MCF 10A (cell line): ENCODE data around the gene HNRNPA0. TPM values are rescaled to one million over a fixed set of nuclear protein-coding genes. Genes with fewer than 3 reads are reported as not detected.

Source experiments
- BruUV-seq: library from RNA; stranded (reverse); fragments of 400-500 nt; replicated peaks from 2 replicates; lab custom pipeline; 2021; lab: Mats Ljungman, UMichigan
- CTCF ChIA-PET: fragments of 300-600 bp; sonication (Branson Sonifier 250); formaldehyde crosslinking; extraction: SDS; loops from one replicate; lab custom pipeline; 2021; ENCODE audit warnings: antibody characterized with exemption, inconsistent platforms; lab: Yijun Ruan, JAX
- POLR2A ChIA-PET: fragments of 300-600, 350-650 bp; sonication (Branson Sonifier 250); formaldehyde crosslinking; extraction: SDS; loops from one replicate; lab custom pipeline; 2020; ENCODE audit warnings: antibody characterized with exemption, inconsistent platforms; lab: Yijun Ruan, JAX
- DNase-seq: peaks from one replicate; pipeline ENCODE4 v3.0.0-alpha.2; 2018; ENCODE audit not compliant: unreplicated experiment
- H3K27ac Mint-ChIP-seq: one replicate; pipeline ENCODE4 v1.8.0; 2022; ENCODE audit warnings: mild to moderate bottlenecking, low read depth, mixed read lengths; ENCODE audit not compliant: unreplicated experiment
- H3K27me3 Mint-ChIP-seq: one replicate; pipeline ENCODE4 v1.8.0; 2022; ENCODE audit warnings: mixed read lengths; ENCODE audit not compliant: insufficient read depth, unreplicated experiment
- H3K36me3 Mint-ChIP-seq: one replicate; pipeline ENCODE4 v1.8.0; 2022; ENCODE audit warnings: mild to moderate bottlenecking, moderate library complexity, mixed read lengths; ENCODE audit not compliant: insufficient read depth, unreplicated experiment
- H3K4me1 Mint-ChIP-seq: one replicate; pipeline ENCODE4 v1.8.0; 2022; ENCODE audit warnings: mixed read lengths; ENCODE audit not compliant: insufficient read depth, unreplicated experiment
- H3K4me3 Mint-ChIP-seq: one replicate; pipeline ENCODE4 v1.8.0; 2022; ENCODE audit warnings: mild to moderate bottlenecking, moderate library complexity, mixed read lengths; ENCODE audit not compliant: unreplicated experiment
- H3K9me3 Mint-ChIP-seq: one replicate; pipeline ENCODE4 v1.8.0; 2022; ENCODE audit warnings: mixed read lengths; ENCODE audit not compliant: unreplicated experiment
- CTCF ChIP-seq: fragments of 200-600 bp; IDR thresholded peaks from one replicate; pipeline ENCODE4 v1.8.0; 2022; ENCODE audit warnings: antibody characterized with exemption, mild to moderate bottlenecking; ENCODE audit not compliant: unreplicated experiment
- intact Hi-C: fragments of 100-400 bp; cut with micrococcal nuclease; formaldehyde crosslinking; loops from 2 replicates; pipeline ENCODE4 v1.14.1; 2022
- total RNA-seq: library from RNA; stranded (reverse); gene quantifications from 2 replicates; pipeline ENCODE4 v1.2.3, GENCODE V29; 2022

Gene HNRNPA0
- total RNA-seq, 1 experiment from 2014 or later = 30.8 TPM

GRCh38 chr5:137712139-137712667 lies 42.0 kb downstream of the HNRNPA0 start:
- CTCF ChIA-PET = interaction anchor here (0.7 to 3.7 kb wide), 3 partner anchors 30 to 101 kb away, joined by 3 to 21 read pairs (median 11); no protein-coding TSS in a partner anchor
- no peaks in the 10 kb centered on the region for H3K9me3 Mint-ChIP-seq

DNA sequence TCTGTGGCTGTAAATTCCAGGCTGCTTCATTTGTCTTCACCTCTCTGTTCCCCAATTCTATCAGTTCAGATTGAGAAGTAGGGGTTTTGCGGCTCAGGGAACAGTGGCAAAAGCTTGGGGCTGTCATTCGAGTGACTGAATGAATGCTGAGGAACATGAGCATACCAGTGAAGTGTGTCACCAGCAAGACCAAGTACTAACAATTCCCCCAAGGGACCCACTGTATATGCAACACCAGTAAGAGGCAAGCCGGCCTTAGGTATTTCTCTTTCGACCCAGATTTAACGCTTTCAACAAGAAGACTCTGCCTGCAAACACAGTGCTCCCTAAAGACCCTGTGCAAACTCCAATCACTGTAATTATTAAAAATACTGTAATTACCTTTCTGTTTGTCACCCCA lies 44.1 kb downstream of the HNRNPA0 start:
- no peak for TF ChIP-seq CTCF
- BruUV-seq = no TSS peak
- intact Hi-C loops = no loop called here
- POLR2A ChIA-PET = no interaction called here
- Mint-ChIP-seq H3K9me3 (no peaks in the 10 kb centered on the region), H3K36me3 (no peaks in the 10 kb centered on the region), H3K4me1 (no peaks in the 10 kb centered on the region), H3K27me3 (no peaks in the 10 kb centered on the region), H3K27ac (no peak overlapping the region), H3K4me3 (no peak overlapping the region)
- CTCF ChIA-PET = interaction anchor here (0.5 to 3.7 kb wide), 2 partner anchors 32 to 192 kb away, joined by 6 to 21 read pairs; no protein-coding TSS in a partner anchor
- no peak for DNase-seq

More at GRCh38 chr5:137712139-137712667, 42.0 kb downstream of the HNRNPA0 start:
- Mint-ChIP-seq H3K27me3 (no peaks in the 10 kb centered on the region), H3K27ac (no peak overlapping the region), H3K4me3 (no peak overlapping the region), H3K36me3 (no peaks in the 10 kb centered on the region), H3K4me1 (no peaks in the 10 kb centered on the region)
- intact Hi-C loops = no loop called here
- no TSS peak for BruUV-seq
- TF ChIP-seq CTCF = no peak
- POLR2A ChIA-PET = no interaction called here
- no peak for DNase-seq

DNA sequence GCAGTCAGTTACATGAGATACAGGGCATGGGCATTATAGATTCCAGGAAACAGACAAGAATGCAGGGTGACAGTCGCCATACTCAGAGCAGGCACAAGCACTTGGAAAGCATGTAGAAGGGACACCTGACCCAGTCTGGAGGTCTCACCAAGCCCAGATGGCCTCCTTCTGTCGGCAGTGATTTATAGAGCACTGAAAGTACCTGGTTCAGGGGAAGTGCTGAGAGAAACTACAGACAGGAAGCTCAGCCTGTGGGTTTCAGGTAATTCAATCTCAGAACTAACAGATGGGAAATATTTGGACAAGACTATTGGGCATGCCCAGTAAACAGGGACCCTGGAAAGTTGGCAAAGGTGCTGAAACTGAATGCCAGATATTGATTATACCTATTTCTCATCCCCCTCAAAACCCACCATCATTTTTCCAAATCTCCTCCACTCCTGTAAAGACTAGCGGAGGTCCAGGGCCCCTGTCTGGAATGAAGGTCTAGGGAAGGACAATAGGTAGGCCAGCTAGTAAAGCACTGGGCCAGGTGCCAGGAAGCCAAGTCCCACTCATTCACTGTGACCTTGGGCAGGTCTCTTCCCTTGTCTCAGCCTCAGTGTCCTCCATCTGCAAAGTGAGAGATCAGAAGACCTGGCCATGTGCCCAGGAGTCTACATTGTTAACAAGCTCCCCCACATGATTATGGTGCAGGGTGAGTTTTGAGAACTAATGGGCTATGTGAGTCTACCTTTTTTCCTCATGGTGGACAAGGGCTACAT lies 45.2 kb downstream of the HNRNPA0 start:
- CTCF ChIA-PET = interaction anchor here (1.3 to 1.6 kb wide), 2 partner anchors 14 to 33 kb away, joined by 6 to 7 read pairs; no protein-coding TSS in a partner anchor
- no TSS peak for BruUV-seq
- no peaks in the 10 kb centered on the region for H3K9me3 Mint-ChIP-seq

More for the DNA sequence above, 45.2 kb downstream of the HNRNPA0 start:
- no peak for DNase-seq
- intact Hi-C loops = no loop called here
- H3K4me1 Mint-ChIP-seq = no peaks in the 10 kb centered on the region
- POLR2A ChIA-PET = no interaction called here
- H3K36me3 Mint-ChIP-seq = no peaks in the 10 kb centered on the region
- H3K27me3 Mint-ChIP-seq = no peaks in the 10 kb centered on the region
- no peak for TF ChIP-seq CTCF
- no peak overlapping the region for H3K27ac Mint-ChIP-seq
- H3K4me3 Mint-ChIP-seq = no peak overlapping the region
